HG03442 (cell line): ENCODE measurements around the gene EPHA3.

ENCODE experiments used
- ATAC-seq: cut with Tn5 transposase; IDR thresholded peaks from one replicate; pipeline ENCODE4 v1.9.1; 2021; ENCODE audit warnings: mild to moderate bottlenecking, moderate library complexity; ENCODE audit not compliant: unreplicated experiment

Gene EPHA3

GRCh38 chr3:89107461-89108290 lies at the start of gene EPHA3:
TSS of gene EPHA3 (plus strand) at chr3:89107621. CDS start at chr3:89107749, 128 bp downstream.
- peak; percentile 99 for ATAC-seq

- no peak for ATAC-seq
These were observed 49.0 kb upstream of the EPHA3 start for GRCh38 chr3:89058371-89058770.

- no peak for ATAC-seq
These were observed 48.1 kb upstream of the EPHA3 start for GRCh38 chr3:89059211-89059925.

- no peak for ATAC-seq
These were observed 46.2 kb upstream of the EPHA3 start for GRCh38 chr3:89061259-89061658.

GRCh38 chr3:89067736-89068135 lies 39.7 kb upstream of the EPHA3 start:
- ATAC-seq, result no peak

GRCh38 chr3:89072642-89073041 lies 34.8 kb upstream of the EPHA3 start:
- ATAC-seq, result no peak

- no peak for ATAC-seq
These were observed 27.5 kb upstream of the EPHA3 start for GRCh38 chr3:89079944-89080343.

GRCh38 chr3:89087851-89088250 lies 19.6 kb upstream of the EPHA3 start:
- ATAC-seq, result no peak

- ATAC-seq, result no peak
These were observed 9.2 kb upstream of the EPHA3 start for GRCh38 chr3:89098173-89098572.

- peak; percentile 99 for ATAC-seq
These were observed 8.3 kb upstream of the EPHA3 start for GRCh38 chr3:89098964-89099585.

GRCh38 chr3:89101251-89101650 lies 6.2 kb upstream of the EPHA3 start:
- no peak for ATAC-seq

- no peak for ATAC-seq
These were observed 5.5 kb upstream of the EPHA3 start for GRCh38 chr3:89101921-89102320.

GRCh38 chr3:89104499-89104898 lies 2.9 kb upstream of the EPHA3 start:
- no peak for ATAC-seq

- ATAC-seq, result no peak
These were observed 1.9 kb upstream of the EPHA3 start for GRCh38 chr3:89105503-89105902.

GRCh38 chr3:89108291-89108550 lies 800 bp downstream of the EPHA3 start:
- ATAC-seq, result no peak

GRCh38 chr3:89113344-89113743 lies 5.9 kb downstream of the EPHA3 start:
- no peak for ATAC-seq

- ATAC-seq, result peak; percentile 97
These were observed 6.7 kb downstream of the EPHA3 start for GRCh38 chr3:89113893-89114840.

- no peak for ATAC-seq
These were observed 7.4 kb downstream of the EPHA3 start for GRCh38 chr3:89114841-89115223.

GRCh38 chr3:89116476-89116875 lies 9.1 kb downstream of the EPHA3 start:
- ATAC-seq, result no peak

- ATAC-seq, result no peak
These were observed 30.6 kb downstream of the EPHA3 start for GRCh38 chr3:89138048-89138447.

- ATAC-seq, result no peak
These were observed 32.4 kb downstream of the EPHA3 start for GRCh38 chr3:89139870-89140269.
